Measurements from ENCODE around the gene RIMOC1. TPM values are rescaled to one million over a fixed set of nuclear protein-coding genes. Genes with fewer than 3 reads are reported as not detected.

RIMOC1 gene, protein sequence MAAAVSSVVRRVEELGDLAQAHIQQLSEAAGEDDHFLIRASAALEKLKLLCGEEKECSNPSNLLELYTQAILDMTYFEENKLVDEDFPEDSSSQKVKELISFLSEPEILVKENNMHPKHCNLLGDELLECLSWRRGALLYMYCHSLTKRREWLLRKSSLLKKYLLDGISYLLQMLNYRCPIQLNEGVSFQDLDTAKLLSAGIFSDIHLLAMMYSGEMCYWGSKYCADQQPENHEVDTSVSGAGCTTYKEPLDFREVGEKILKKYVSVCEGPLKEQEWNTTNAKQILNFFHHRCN
- 3.7 to 11.5 TPM (median 11.0 TPM) in 5 replicates for total RNA-seq (2022; extraction: Qiagen RNA extraction; ENCODE audit: low read depth)

GRCh38 chr5:41903892-41904799 lies at the start of gene RIMOC1:
Gene RIMOC1 (plus strand): TSS chr5:41904344. CDS start chr5:41904368, 24 bp downstream.

GRCh38 chr5:41869724-41870626 lies 34.2 kb upstream of the RIMOC1 start, which contains the start of gene OXCT1:
Gene OXCT1 (minus strand): TSS chr5:41870425. CDS start chr5:41870358, 67 bp downstream.

DNA sequence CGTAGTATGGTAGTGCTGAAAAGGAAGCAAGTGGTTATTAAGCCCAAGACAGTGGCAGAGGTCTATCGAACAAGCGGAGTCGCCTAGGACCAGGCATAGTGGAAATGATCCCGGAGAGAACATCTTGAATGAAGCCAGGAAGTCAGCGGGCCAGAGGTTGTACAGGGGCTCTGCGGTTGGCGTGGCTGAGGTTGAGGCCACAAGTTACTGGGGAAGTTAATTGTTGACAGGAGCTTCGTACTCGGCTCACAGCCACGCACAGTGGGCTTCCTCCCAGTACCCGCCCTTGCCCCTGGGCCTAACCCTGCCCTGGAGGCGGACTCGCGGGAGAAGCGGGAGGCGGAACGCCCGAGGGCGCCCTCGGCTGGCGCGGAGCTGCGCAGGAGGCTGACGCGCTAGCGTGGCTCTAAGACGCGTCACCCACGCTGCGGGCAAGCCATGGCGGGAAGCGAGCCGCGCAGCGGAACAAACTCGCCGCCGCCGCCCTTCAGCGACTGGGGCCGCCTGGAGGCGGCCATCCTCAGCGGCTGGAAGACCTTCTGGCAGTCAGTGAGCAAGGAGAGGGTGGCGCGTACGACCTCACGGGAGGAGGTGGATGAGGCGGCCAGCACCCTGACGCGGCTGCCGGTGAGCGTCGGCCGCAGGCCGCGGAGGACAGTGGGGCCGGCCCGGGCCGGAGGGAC lies 20.9 kb downstream of the RIMOC1 start, which contains the start of gene FBXO4:
FBXO4 (plus strand) TSS at position 410 of the 683 bp plus-strand sequence; CDS start at position 439, 29 bp downstream.

Other genes starting within 250 kb of the RIMOC1 start
- 2.2 to 3.9 TPM (median 2.7 TPM) in 5 replicates for gene OXCT1, start 33.9 kb upstream of the RIMOC1 start, total RNA-seq (2022; extraction: Qiagen RNA extraction; ENCODE audit: low read depth)
- 2.6 to 8.6 TPM (median 7.0 TPM) in 5 replicates for gene FBXO4, start 20.9 kb downstream of the RIMOC1 start, total RNA-seq (2022; extraction: Qiagen RNA extraction; ENCODE audit: low read depth)

Data from A549 treated with RU486 at 1 μM for 4 hours (cell line).